ENCODE results near the gene IGSF23.
A peak's percentile ranks its signal among the peaks of the same experiment; 100 is the strongest.

The IGSF23 gene

GRCh38 chr19:44653343-44653742 lies 40.0 kb downstream of the IGSF23 start:
- DNase-seq (ENCODE audit: low spot score) = no peak
- in situ Hi-C loops (cut with MboI; ENCODE audit: low sequenced_read_pairs, unreplicated experiment) = loop anchor here (10.0 kb wide), 1 partner anchor 79 kb away; no protein-coding TSS in a partner anchor
- no peak for TF ChIP-seq CTCF (IDR thresholded peaks at IDR 0.05; ENCODE audit: borderline replicate concordance, control extremely low read depth, extremely low read depth, insufficient read depth, missing control alignments)

- in situ Hi-C loops (cut with MboI; ENCODE audit: low sequenced_read_pairs, unreplicated experiment) = loop anchor here (10.0 kb wide), 1 partner anchor 79 kb away; no protein-coding TSS in a partner anchor
- peak; percentile 95 for TF ChIP-seq CTCF (IDR thresholded peaks at IDR 0.05; ENCODE audit: borderline replicate concordance, control extremely low read depth, extremely low read depth, insufficient read depth, missing control alignments)
Observed at GRCh38 chr19:44653977-44654774, 40.8 kb downstream of the IGSF23 start.

DNA sequence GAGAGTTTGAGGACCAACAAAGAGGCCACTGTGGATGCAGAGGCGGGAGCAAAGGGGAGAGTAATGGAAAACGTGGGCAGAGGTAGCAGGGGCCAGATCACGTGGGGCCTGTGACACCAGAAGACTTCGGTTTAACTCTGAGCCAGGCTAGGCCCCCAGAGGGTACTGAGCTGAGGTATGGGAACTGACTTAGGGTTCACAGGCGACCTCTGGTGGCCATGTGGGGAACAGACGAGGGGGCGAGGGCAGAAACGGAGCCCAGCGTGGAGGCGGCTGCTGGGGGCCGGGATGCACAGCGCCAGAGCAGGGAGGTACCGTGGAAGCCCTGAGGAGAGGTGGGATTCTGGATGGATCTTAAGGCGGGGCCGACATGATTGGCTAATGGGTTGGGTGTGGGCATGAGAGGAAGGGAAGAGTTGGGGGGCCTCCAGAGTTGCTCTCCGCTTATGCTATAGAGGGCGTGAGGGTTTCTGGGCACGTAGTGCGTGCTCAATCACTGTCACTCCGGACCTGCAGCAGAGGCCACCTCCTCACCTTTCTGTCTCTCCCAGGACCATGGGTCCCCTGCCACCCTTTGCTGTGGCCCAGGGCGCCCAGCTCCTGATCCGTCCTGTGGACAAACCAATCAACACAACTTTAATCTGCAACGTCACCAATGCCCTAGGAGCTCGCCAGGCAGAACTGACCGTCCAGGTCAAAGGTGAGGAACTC lies 44.0 kb downstream of the IGSF23 start:
- in situ Hi-C loops (cut with MboI; ENCODE audit: low sequenced_read_pairs, unreplicated experiment) = loop anchor here (10.0 kb wide), 1 partner anchor 83 kb away; no protein-coding TSS in a partner anchor
- peak; percentile 87 for DNase-seq (ENCODE audit: low spot score)

More at GRCh38 chr19:44653977-44654774, 40.8 kb downstream of the IGSF23 start:
- peak; percentile 90 for DNase-seq (ENCODE audit: low spot score)

GRCh38 chr19:44658069-44658733 lies 44.8 kb downstream of the IGSF23 start:
- TF ChIP-seq CTCF (IDR thresholded peaks at IDR 0.05; ENCODE audit: borderline replicate concordance, control extremely low read depth, extremely low read depth, insufficient read depth, missing control alignments) = no peak
- no peak for DNase-seq (ENCODE audit: low spot score)
- in situ Hi-C loops (cut with MboI; ENCODE audit: low sequenced_read_pairs, unreplicated experiment) = loop anchor here (10.0 kb wide), 1 partner anchor 83 kb away; no protein-coding TSS in a partner anchor

More for the DNA sequence above, 44.0 kb downstream of the IGSF23 start:
- peak; percentile 92 for TF ChIP-seq CTCF (IDR thresholded peaks at IDR 0.05; ENCODE audit: borderline replicate concordance, control extremely low read depth, extremely low read depth, insufficient read depth, missing control alignments)

- in situ Hi-C loops (cut with MboI; ENCODE audit: low sequenced_read_pairs, unreplicated experiment) = no loop called here
Observed at GRCh38 chr19:44660081-44660480, 46.7 kb downstream of the IGSF23 start.

More at GRCh38 chr19:44660081-44660480, 46.7 kb downstream of the IGSF23 start:
- TF ChIP-seq CTCF (IDR thresholded peaks at IDR 0.05; ENCODE audit: borderline replicate concordance, control extremely low read depth, extremely low read depth, insufficient read depth, missing control alignments) = no peak
- DNase-seq (ENCODE audit: low spot score) = no peak

Measured in GM13976 (cell line).